HCT116 (cell line): Measurements from ENCODE around the gene CCDC148. TPM values are rescaled to one million over a fixed set of nuclear protein-coding genes. Genes with fewer than 3 reads are reported as not detected.
"Not testable (repeated sequence)": the region's sequence is repeated elsewhere in the genome, so short reads cannot be mapped to it uniquely, and the experiment has no call there.

Experiments
- ATAC-seq: fragments of 200-7000 bp; cut with Tn5 transposase; 2 replicates; pipeline ENCODE4 v1.9.1; 2020; ENCODE audit warnings: mild to moderate bottlenecking, moderate library complexity
- BruUV-seq: library from RNA; stranded (reverse); fragments of 400-500 nt; replicated peaks from 2 replicates; lab custom pipeline; 2021; lab: Mats Ljungman, UMichigan
- CTCF ChIA-PET: fragments of 300-600 bp; sonication (Branson Sonifier 250); formaldehyde crosslinking; loops from one replicate; lab custom pipeline; 2021; ENCODE audit warnings: antibody characterized with exemption; lab: Charles Lee
- POLR2A ChIA-PET: fragments of 300-600, 350-600 bp; sonication (Branson Sonifier 250); formaldehyde crosslinking; loops from one replicate; lab custom pipeline; 2021; ENCODE audit warnings: antibody characterized with exemption; lab: Charles Lee
- RAD21 ChIA-PET, 2 experiments: fragments of 300-600 bp; sonication (Branson Sonifier 250); formaldehyde crosslinking; loops; one replicate each; lab custom pipeline; 2023; ENCODE audit warnings: low total read pairs in 2 of 2; ENCODE audit not compliant: uncharacterized antibody in 2 of 2, unreplicated experiment in 2 of 2, low non-redundant PET in 1 of 2; lab: Charles Lee
- DNase-seq: peaks from one replicate; pipeline ENCODE4 v3.0.0-alpha.2; 2010; ENCODE audit warnings: low read depth, low spot score
- H2AFZ ChIP-seq: fragments of 200-600 bp; shearing (Covaris generic), sonication (generic); 2 replicates; pipeline ENCODE4 v1.6.1; 2017; ENCODE audit warnings: low read depth, mixed run types, mixed read lengths, antibody characterized with exemption, low read length; ENCODE audit not compliant: poor library complexity, severe bottlenecking
- H3K27ac ChIP-seq: 2 replicates; pipeline ENCODE4 v1.5.1; 2012; ENCODE audit warnings: low read depth, low read length
- H3K27me3 ChIP-seq: fragments of 200-600 bp; sonication (generic); 2 replicates; pipeline ENCODE4 v1.6.1; 2016; ENCODE audit warnings: mixed run types, low read length, mixed read lengths; ENCODE audit not compliant: insufficient read depth
- H3K36me3 ChIP-seq, 2 experiments: fragments of 200-500 bp in 1 of 2; fragments of 200-600 bp in 1 of 2; sonication (Bioruptor generic) in 1 of 2; sonication (generic) in 1 of 2; 2 replicates each; pipeline versions ENCODE4 v1.5.1 to v1.6.1; 2014 to 2016; ENCODE audit warnings: low read length in 2 of 2, inconsistent platforms in 1 of 2, mixed read lengths in 1 of 2, mixed run types in 1 of 2; ENCODE audit not compliant: insufficient read depth in 2 of 2, control insufficient read depth in 1 of 2
- H3K4me1 ChIP-seq, 2 experiments: fragments of 200-600 bp in 1 of 2; sonication (generic) in 1 of 2; 2 replicates each; pipeline versions ENCODE4 v1.5.1 to v1.6.1; 2012 to 2017; ENCODE audit warnings: low read length in 2 of 2, inconsistent platforms in 1 of 2, mild to moderate bottlenecking in 1 of 2, mixed read lengths in 1 of 2, mixed run types in 1 of 2, moderate library complexity in 1 of 2; ENCODE audit not compliant: insufficient read depth in 2 of 2, control insufficient read depth in 1 of 2
- H3K4me2 ChIP-seq: fragments of 200-600 bp; sonication (generic); 2 replicates; pipeline ENCODE4 v1.6.1; 2017; ENCODE audit warnings: mixed run types, low read length, mixed read lengths
- H3K4me3 ChIP-seq, 2 experiments: fragments of 200-600 bp in 1 of 2; sonication (generic) in 1 of 2; replicated peaks in 1 of 2; 2 replicates each; pipeline ENCODE4 v1.5.1; 2011 to 2016; ENCODE audit warnings: low read length in 2 of 2, control low read depth in 1 of 2, low read depth in 1 of 2, mild to moderate bottlenecking in 1 of 2, mixed read lengths in 1 of 2, mixed run types in 1 of 2
- H3K79me2 ChIP-seq: fragments of 200-600 bp; sonication (generic); 2 replicates; pipeline ENCODE4 v1.6.1; 2017; ENCODE audit warnings: mild to moderate bottlenecking, mixed run types, low read length, moderate library complexity, mixed read lengths; ENCODE audit not compliant: insufficient read depth
- H3K9ac ChIP-seq: fragments of 200-600 bp; sonication (generic); 2 replicates; pipeline ENCODE4 v1.6.1; 2016; ENCODE audit warnings: low read length, mixed read lengths
- H3K9me2 ChIP-seq: fragments of 200-600 bp; sonication (generic), shearing (Covaris generic); 2 replicates; pipeline ENCODE4 v1.6.1; 2017; ENCODE audit warnings: mixed run types, mild to moderate bottlenecking, moderate library complexity; ENCODE audit not compliant: insufficient read depth
- H3K9me3 ChIP-seq, 2 experiments: fragments of 200-500 bp in 1 of 2; fragments of 200-600 bp in 1 of 2; sonication (Bioruptor generic) in 1 of 2; sonication (generic) in 1 of 2; 2 replicates each; pipeline ENCODE4 v1.6.1; 2014 to 2017; ENCODE audit warnings: low read length in 2 of 2, mixed read lengths in 2 of 2, inconsistent platforms in 1 of 2, low read depth in 1 of 2, mild to moderate bottlenecking in 1 of 2, mixed run types in 1 of 2, moderate library complexity in 1 of 2; ENCODE audit not compliant: control insufficient read depth in 1 of 2, insufficient read depth in 1 of 2
- H4K20me1 ChIP-seq: fragments of 200-600 bp; sonication (generic), shearing (Covaris generic); 2 replicates; pipeline ENCODE4 v1.6.1; 2017; ENCODE audit warnings: mixed run types, mild to moderate bottlenecking, moderate library complexity; ENCODE audit not compliant: insufficient read depth
- ATF3 ChIP-seq: IDR thresholded peaks from 2 replicates; pipeline ENCODE4 v1.6.1; 2012
- CBX3 ChIP-seq: IDR thresholded peaks from 2 replicates; pipeline ENCODE4 v1.6.1; 2012; ENCODE audit warnings: low read depth
- CEBPB ChIP-seq: IDR thresholded peaks from 2 replicates; pipeline ENCODE4 v1.6.1; 2012; ENCODE audit warnings: low read depth
- CTCF ChIP-seq, 3 experiments: fragments of 200-600 bp in 1 of 3; sonication (generic) in 1 of 3; IDR thresholded peaks in 2 of 3; conservative IDR thresholded peaks in 1 of 3; 2 replicates each; pipeline ENCODE4 v1.5.1; 2012 to 2017; ENCODE audit warnings: low read depth in 2 of 3, low read length in 2 of 3, antibody characterized with exemption in 1 of 3, borderline replicate concordance in 1 of 3, control low read depth in 1 of 3, mild to moderate bottlenecking in 1 of 3, mixed read lengths in 1 of 3, mixed run types in 1 of 3, moderate library complexity in 1 of 3; ENCODE audit not compliant: insufficient read depth in 1 of 3
- ELF1 ChIP-seq: IDR thresholded peaks from 2 replicates; pipeline ENCODE4 v1.6.1; 2012; ENCODE audit warnings: low read depth, borderline replicate concordance
- EZH2 ChIP-seq: fragments of 200-600 bp; sonication (generic); IDR thresholded peaks from 2 replicates; pipeline ENCODE4 v1.6.1; 2017; ENCODE audit warnings: antibody characterized with exemption, mixed run types
- EZH2phosphoT487 ChIP-seq: fragments of 200-600 bp; IDR thresholded peaks from 2 replicates; pipeline ENCODE4 v1.6.1; 2018; ENCODE audit warnings: antibody characterized with exemption, borderline replicate concordance
- JUND ChIP-seq: IDR thresholded peaks from 2 replicates; pipeline ENCODE4 v1.6.1; 2012
- MAX ChIP-seq: IDR thresholded peaks from 2 replicates; pipeline ENCODE4 v1.6.1; 2012
- POLR2AphosphoS5 ChIP-seq: IDR thresholded peaks from 2 replicates; pipeline ENCODE4 v1.6.1; 2011; ENCODE audit warnings: mild to moderate bottlenecking, low read depth, low read length, moderate library complexity
- RAD21 ChIP-seq: IDR thresholded peaks from 2 replicates; pipeline ENCODE4 v1.6.1; 2012; ENCODE audit warnings: low read depth, mild to moderate bottlenecking
- REST ChIP-seq: IDR thresholded peaks from 2 replicates; pipeline ENCODE4 v1.6.1; 2012; ENCODE audit warnings: low read depth
- SIN3A ChIP-seq: IDR thresholded peaks from 2 replicates; pipeline ENCODE4 v1.6.1; 2012; ENCODE audit warnings: low read depth
- SP1 ChIP-seq: IDR thresholded peaks from 2 replicates; pipeline ENCODE4 v1.6.1; 2012; ENCODE audit warnings: low read depth
- SRF ChIP-seq: IDR thresholded peaks from 2 replicates; pipeline ENCODE4 v1.6.1; 2012; ENCODE audit warnings: low read depth
- TCF7L2 ChIP-seq: IDR thresholded peaks from 2 replicates; pipeline ENCODE4 v1.7.0; 2011; ENCODE audit warnings: borderline replicate concordance, inconsistent platforms; ENCODE audit not compliant: insufficient read depth, insufficient read length; ENCODE audit errors: extremely low read depth
- YY1 ChIP-seq: IDR thresholded peaks from 2 replicates; pipeline ENCODE4 v1.6.1; 2011; ENCODE audit warnings: low read length, low read depth, moderate library complexity, mild to moderate bottlenecking; ENCODE audit not compliant: insufficient replicate concordance; ENCODE audit errors: extremely low read depth
- ZFX ChIP-seq: fragments of 450-650 bp; IDR thresholded peaks from 2 replicates; pipeline ENCODE4 v1.6.1; 2017
- ZNF274 ChIP-seq: fragments of 200-500 bp; sonication (Bioruptor generic); IDR thresholded peaks from 2 replicates; pipeline ENCODE4 v1.6.1; 2014; ENCODE audit warnings: mild to moderate bottlenecking, low read depth, low read length, inconsistent platforms
- intact Hi-C: fragments of 100-400 bp; cut with micrococcal nuclease; formaldehyde crosslinking; loops from 2 replicates; pipeline ENCODE4 v1.10.0; 2022
- total RNA-seq: library from RNA; stranded (reverse); gene quantifications from one replicate; pipeline ENCODE4 v1.2.1, GENCODE V29; 2021; ENCODE audit not compliant: unreplicated experiment

Gene CCDC148
- total RNA-seq, 1 experiment from 2014 or later, result 0.59 TPM

GRCh38 chr2:158337018-158337417 is 119.5 kb downstream of the CCDC148 start:
- no peaks in the 10 kb centered on the region for H3K9me2 ChIP-seq
- no peaks in the 10 kb centered on the region for H4K20me1 ChIP-seq
- H3K4me2 ChIP-seq, result no peak overlapping the region
- TF ChIP-seq ATF3 (no peak), SRF (no peak), TCF7L2 (no peak), CBX3 (no peak), ELF1 (no peak), RAD21 (no peak), MAX (no peak), YY1 (no peak), REST (no peak), ZFX (no peak), CEBPB (no peak), JUND (no peak), SP1 (no peak), POLR2AphosphoS5 (no peak), ZNF274 (no peak), EZH2 (no peak), SIN3A (no peak), CTCF (IDR thresholded peaks at IDR 0.05 in 2 of 3, conservative IDR thresholded peaks at IDR 0.05 in 1 of 3; ENCODE audit: borderline replicate concordance in 1 of 3, insufficient read depth in 1 of 3, low read depth in 2 of 3, low read length in 2 of 3) (no peak), EZH2phosphoT487 (no peak)
- intact Hi-C loops, result no loop called here
- RAD21 ChIA-PET, result no interaction called here
- BruUV-seq, result no TSS peak
- CTCF ChIA-PET, result no interaction called here
- 0 out of 4 replicates have a peak, but pooled peaks cover 0 to 3% of the 10 kb centered on the region in 2 experiments for H3K9me3 ChIP-seq
- ATAC-seq, result no peak
- H3K4me3 ChIP-seq, result no peak overlapping the region
- no peaks in the 10 kb centered on the region for H3K4me1 ChIP-seq
- H2AFZ ChIP-seq, result no peak overlapping the region
- H3K27me3 ChIP-seq, result no peaks in the 10 kb centered on the region
- no peak for DNase-seq
- H3K36me3 ChIP-seq, result no peaks in the 10 kb centered on the region
- no peak overlapping the region for H3K27ac ChIP-seq
- no peak overlapping the region for H3K9ac ChIP-seq
- H3K79me2 ChIP-seq, result no peaks in the 10 kb centered on the region
- POLR2A ChIA-PET, result no interaction called here

- H3K27ac ChIP-seq, H2AFZ ChIP-seq, BruUV-seq, H3K9me2 ChIP-seq, H3K36me3 ChIP-seq, CTCF ChIA-PET, H3K4me2 ChIP-seq, intact Hi-C loops, H3K27me3 ChIP-seq, ATAC-seq, H3K79me2 ChIP-seq, H3K4me1 ChIP-seq, DNase-seq, POLR2A ChIA-PET, RAD21 ChIA-PET, H3K4me3 ChIP-seq, H4K20me1 ChIP-seq, H3K9ac ChIP-seq, H3K9me3 ChIP-seq: not testable (repeated sequence)
These were observed 124.8 kb downstream of the CCDC148 start for GRCh38 chr2:158331799-158332198.
